T-cell (primary cell): ENCODE data around the gene PRR5L. TPM values are rescaled to one million over a fixed set of nuclear protein-coding genes. Genes with fewer than 3 reads are reported as not detected.
A peak's percentile ranks its signal among the peaks of the same experiment; 100 is the strongest.

Experiments used
- ATAC-seq, 4 experiments: fragments of 200-7000 bp in 3 of 4; fragments of 150-1000 bp in 1 of 4; cut with Tn5 transposase; replicated peaks in 1 of 4; 1 replicate in 3 of 4; 2 replicates in 1 of 4; pipeline ENCODE4 v1.10.0; 2021; ENCODE audit warnings: moderate library complexity in 3 of 4, mild to moderate bottlenecking in 2 of 4, moderate number of reproducible peaks in 1 of 4
- CTCF ChIA-PET, 2 donors: fragments of 300-600 bp; sonication (Branson Sonifier 250); formaldehyde crosslinking; loops; one replicate each; lab custom pipeline; 2022; ENCODE audit warnings: antibody characterized with exemption in 2 of 2; lab: Charles Lee
- POLR2A ChIA-PET, 2 donors: fragments of 300-600 bp; sonication (Branson Sonifier 250); formaldehyde crosslinking; loops; one replicate each; lab custom pipeline; 2022; ENCODE audit warnings: antibody characterized with exemption in 2 of 2; lab: Charles Lee
- DNase-seq, 35 experiments: peaks; one replicate each; pipeline versions ENCODE4 v3.0.0 to v3.0.0-alpha.2; 2013 to 2023
- H3K27ac ChIP-seq: one replicate; pipeline ENCODE4 v1.5.1; 2013; ENCODE audit warnings: low read length
- H3K27me3 ChIP-seq, 2 experiments: replicated peaks in 1 of 2; 1 replicate in 1 of 2; 2 replicates in 1 of 2; pipeline versions ENCODE4 v1.6.1 to v1.7.0; 2013; ENCODE audit warnings: low read length in 1 of 2, mixed read lengths in 1 of 2; ENCODE audit not compliant: control insufficient read depth in 2 of 2, insufficient read depth in 2 of 2; ENCODE audit errors: extremely low read depth in 1 of 2
- H3K36me3 ChIP-seq, 2 donors: 1 replicate in 1 of 2; 2 replicates in 1 of 2; pipeline versions ENCODE4 v1.6.1 to v1.7.0; 2013; ENCODE audit warnings: low read length in 1 of 2; ENCODE audit not compliant: control insufficient read depth in 2 of 2, insufficient read depth in 1 of 2; ENCODE audit errors: extremely low read depth in 1 of 2
- H3K4me1 ChIP-seq, 2 experiments: 1 replicate in 1 of 2; 2 replicates in 1 of 2; pipeline versions ENCODE4 v1.6.1 to v1.7.0; 2013; ENCODE audit warnings: low read length in 2 of 2, mixed read lengths in 1 of 2; ENCODE audit not compliant: insufficient read depth in 2 of 2, control insufficient read depth in 1 of 2; ENCODE audit errors: extremely low read depth in 1 of 2
- H3K4me3 ChIP-seq, 2 donors: 1 replicate in 1 of 2; 2 replicates in 1 of 2; pipeline versions ENCODE4 v1.5.1 to v1.7.0; 2013; ENCODE audit warnings: mild to moderate bottlenecking in 2 of 2, low read length in 1 of 2, moderate library complexity in 1 of 2; ENCODE audit not compliant: control insufficient read depth in 1 of 2; ENCODE audit errors: extremely low read depth in 1 of 2
- H3K9me3 ChIP-seq: 2 replicates; pipeline ENCODE4 v1.7.0; 2013
- H3K27ac Mint-ChIP-seq, 2 donors: one replicate each; pipeline ENCODE4 v1.8.0; 2020 to 2021; ENCODE audit warnings: mild to moderate bottlenecking in 2 of 2, mixed read lengths in 2 of 2
- H3K27me3 Mint-ChIP-seq, 2 donors: one replicate each; pipeline ENCODE4 v1.8.0; 2021 to 2022; ENCODE audit warnings: mixed read lengths in 2 of 2
- H3K36me3 Mint-ChIP-seq: one replicate; pipeline ENCODE4 v1.8.0; 2021; ENCODE audit warnings: mixed read lengths
- H3K4me1 Mint-ChIP-seq, 3 donors: one replicate each; pipeline ENCODE4 v1.8.0; 2020 to 2022; ENCODE audit warnings: mixed read lengths in 3 of 3, mild to moderate bottlenecking in 1 of 3
- H3K4me3 Mint-ChIP-seq, 3 donors: one replicate each; pipeline ENCODE4 v1.8.0; 2020 to 2022; ENCODE audit warnings: mild to moderate bottlenecking in 3 of 3, mixed read lengths in 3 of 3, moderate library complexity in 3 of 3
- H3K9me3 Mint-ChIP-seq, 3 donors: one replicate each; pipeline ENCODE4 v1.8.0; 2020 to 2022; ENCODE audit warnings: mixed read lengths in 3 of 3
- WGBS: methylation state at CpG from one replicate; pipeline ENCODE4 v1.1.5; 2013; ENCODE audit warnings: missing lambda C conversion rate; ENCODE audit not compliant: insufficient coverage; 5-methylcytosine and 5-hydroxymethylcytosine counted together
- total RNA-seq, 35 experiments: library from RNA in 6 of 35; stranded (reverse) in 6 of 35; fragments of 120-200 nt in 1 of 35; gene quantifications; one replicate each; pipeline versions ENCODE4 v1.2.1 to v1.2.4 and lab custom pipeline; 2013 to 2026

Gene PRR5L
- total RNA-seq, 5 donors from 2014 or later (not counting 1 experiment from before 2014, with no cell fraction given) = 22.3 to 64.0 (median 31.3) TPM

DNA sequence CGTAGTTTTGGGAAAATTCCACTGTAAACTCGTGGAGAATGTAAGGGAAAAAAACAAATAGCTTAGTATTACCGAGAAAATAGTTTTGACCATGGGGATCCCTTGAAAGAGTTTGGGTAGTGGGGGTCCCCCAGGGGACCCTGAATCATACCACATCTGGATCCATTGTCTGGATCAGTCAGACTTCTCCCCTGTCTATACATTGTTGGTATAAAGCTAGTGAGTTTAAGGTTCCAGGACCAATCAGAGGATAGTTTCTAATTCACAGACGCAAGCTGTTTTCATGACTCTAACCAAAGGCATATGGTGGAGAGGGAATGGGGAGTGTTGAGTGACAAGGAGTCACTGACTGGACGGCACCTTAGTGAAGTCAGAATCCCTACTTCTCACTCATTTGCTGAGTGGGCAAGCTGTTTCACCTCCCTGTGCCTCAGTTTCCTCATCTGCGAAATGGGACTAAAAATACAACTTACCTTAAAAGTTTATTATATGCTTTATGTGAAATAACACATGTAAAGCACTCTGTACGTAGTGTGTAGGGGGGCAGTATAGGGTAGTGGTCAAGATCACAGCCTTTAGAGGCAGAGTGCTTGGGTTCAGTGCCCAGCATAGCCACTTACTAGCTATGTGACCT lies 123.8 kb downstream of the PRR5L start:
- peaks cover 3 to 60% of the 10 kb centered on the region in 2 experiments for H3K4me1 ChIP-seq
- CTCF ChIA-PET = interaction anchor here (0.6 to 1.4 kb wide), 6 partner anchors 9 to 100 kb away, joined by 3 to 8 read pairs (median 4); no protein-coding TSS in a partner anchor
- Mint-ChIP-seq H3K4me1 (peaks cover 13 to 77% (median 33%) of the 10 kb centered on the region in 3 donors), H3K27ac (peak overlapping the region in 1 of 2 donors; percentile 71), H3K36me3 (peaks cover 43% of the 10 kb centered on the region), H3K27me3 (peaks cover 2 to 4% of the 10 kb centered on the region in 2 donors), H3K9me3 (no peaks in the 10 kb centered on the region), H3K4me3 (no peak overlapping the region)
- no peaks in the 10 kb centered on the region for H3K9me3 ChIP-seq
- no peak for ATAC-seq
- H3K27me3 ChIP-seq = no peaks in the 10 kb centered on the region
- peaks cover 0 to 22% of the 10 kb centered on the region in 2 donors for H3K36me3 ChIP-seq
- H3K4me3 ChIP-seq = no peak overlapping the region
- no peak for DNase-seq
- peak overlapping the region; percentile 28 for H3K27ac ChIP-seq
- POLR2A ChIA-PET = interaction anchor here in 1 of 2 donors (0.6 kb wide), 1 partner anchor 35 kb away, joined by 3 read pairs; no protein-coding TSS in a partner anchor
- no CpG with 5 or more reads among the region's 7 CpGs for whole genome bisulfite sequencing

- peak overlapping the region; percentile 8 to 35 (median 22) for H3K4me3 Mint-ChIP-seq
- 20% methylated on average over 1 of the region's 6 CpGs for WGBS
- CTCF ChIA-PET = interaction anchor here in 1 of 2 donors (0.7 to 1.3 kb wide), 2 partner anchors 44 to 69 kb away, joined by 3 to 4 read pairs; no protein-coding TSS in a partner anchor
- H3K27me3 Mint-ChIP-seq = peaks cover 2 to 4% of the 10 kb centered on the region in 2 donors
- POLR2A ChIA-PET = no interaction called here
- peaks cover 41% of the 10 kb centered on the region for H3K36me3 Mint-ChIP-seq
- H3K27ac Mint-ChIP-seq = peak overlapping the region; percentile 71 to 75
- H3K4me3 ChIP-seq = no peak overlapping the region
- H3K27ac ChIP-seq = peak overlapping the region; percentile 27
- H3K9me3 Mint-ChIP-seq = no peaks in the 10 kb centered on the region
- no peaks in the 10 kb centered on the region for H3K27me3 ChIP-seq
- peaks cover 0 to 26% of the 10 kb centered on the region in 2 donors for H3K36me3 ChIP-seq
- ATAC-seq (no peak), DNase-seq (no peak)
- H3K4me1 Mint-ChIP-seq = peaks cover 13 to 81% (median 36%) of the 10 kb centered on the region in 3 donors
- H3K4me1 ChIP-seq = peaks cover 3 to 63% of the 10 kb centered on the region in 2 experiments
- H3K9me3 ChIP-seq = no peaks in the 10 kb centered on the region
These were observed 125.6 kb downstream of the PRR5L start for GRCh38 chr11:36421546-36422155.

DNA sequence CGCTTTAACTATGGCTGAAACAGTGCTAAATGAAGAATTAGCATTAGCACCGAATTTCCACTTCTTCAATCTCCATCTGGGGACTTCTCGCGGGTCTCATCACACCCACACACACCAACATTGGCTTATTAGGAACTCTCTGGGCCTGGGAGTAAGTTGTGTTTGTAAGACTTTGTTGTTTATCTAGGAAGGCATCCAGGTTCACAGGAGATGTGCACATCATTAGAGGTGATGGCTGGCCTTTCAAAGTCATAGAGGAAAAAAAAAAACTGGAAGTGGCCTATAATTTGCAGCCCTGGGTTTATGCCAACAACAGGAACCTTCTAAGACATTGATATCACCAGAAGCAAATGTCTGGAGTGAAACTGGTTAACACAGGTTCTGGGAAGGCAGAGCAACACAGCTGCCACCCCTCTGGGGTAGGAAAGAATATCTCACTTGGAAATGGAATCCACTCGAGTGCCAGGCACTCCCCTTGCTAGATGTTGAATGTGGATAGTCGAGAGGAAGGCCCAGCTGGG lies 129.5 kb downstream of the PRR5L start:
- DNase-seq (no peak), ATAC-seq (no peak)
- H3K9me3 Mint-ChIP-seq = no peaks in the 10 kb centered on the region
- no peak overlapping the region for H3K4me3 Mint-ChIP-seq
- peaks cover 2 to 4% of the 10 kb centered on the region in 2 donors for H3K27me3 Mint-ChIP-seq
- peaks cover 0 to 14% of the 10 kb centered on the region in 2 donors for H3K36me3 ChIP-seq
- peaks cover 28% of the 10 kb centered on the region for H3K36me3 Mint-ChIP-seq
- peaks cover 3 to 54% of the 10 kb centered on the region in 2 experiments for H3K4me1 ChIP-seq
- no peak overlapping the region for H3K4me3 ChIP-seq
- peak overlapping the region; percentile 9 for H3K27ac ChIP-seq
- H3K4me1 Mint-ChIP-seq = peaks cover 13 to 56% (median 21%) of the 10 kb centered on the region in 3 donors
- no peaks in the 10 kb centered on the region for H3K27me3 ChIP-seq
- 100% methylated on average over 1 of the region's 6 CpGs for WGBS
- H3K9me3 ChIP-seq = no peaks in the 10 kb centered on the region
- H3K27ac Mint-ChIP-seq = no peak overlapping the region
- ChIA-PET POLR2A (no interaction called here), CTCF (no interaction called here)

GRCh38 chr11:36426226-36426848 lies 130.2 kb downstream of the PRR5L start:
- no peak overlapping the region for H3K4me3 Mint-ChIP-seq
- peak overlapping the region; percentile 9 for H3K27ac ChIP-seq
- H3K4me3 ChIP-seq = no peak overlapping the region
- ATAC-seq = peak in 1 of 4 experiments; percentile 28
- H3K9me3 ChIP-seq = no peaks in the 10 kb centered on the region
- peaks cover 8 to 53% (median 14%) of the 10 kb centered on the region in 3 donors for H3K4me1 Mint-ChIP-seq
- H3K9me3 Mint-ChIP-seq = no peaks in the 10 kb centered on the region
- no peaks in the 10 kb centered on the region for H3K27me3 ChIP-seq
- H3K36me3 ChIP-seq = peaks cover 0 to 17% of the 10 kb centered on the region in 2 donors
- CTCF ChIA-PET = no interaction called here
- WGBS = no CpG with 5 or more reads among the region's 4 CpGs
- peaks cover 28% of the 10 kb centered on the region for H3K36me3 Mint-ChIP-seq
- H3K27ac Mint-ChIP-seq = peak overlapping the region in 1 of 2 donors; percentile 16
- POLR2A ChIA-PET = no interaction called here
- peaks cover 1 to 53% of the 10 kb centered on the region in 2 experiments for H3K4me1 ChIP-seq
- DNase-seq = peak in 1 of 35 experiments; percentile 39
- peaks cover 2 to 4% of the 10 kb centered on the region in 2 donors for H3K27me3 Mint-ChIP-seq

- Mint-ChIP-seq H3K27ac (peak overlapping the region in 1 of 2 donors; percentile 32), H3K27me3 (peaks cover under 1 to 2% of the 10 kb centered on the region in 2 donors), H3K9me3 (no peaks in the 10 kb centered on the region), H3K36me3 (peaks cover 32% of the 10 kb centered on the region), H3K4me3 (no peak overlapping the region), H3K4me1 (peaks cover under 1 to 52% (median 12%) of the 10 kb centered on the region in 3 donors)
- H3K36me3 ChIP-seq = peaks cover 0 to 23% of the 10 kb centered on the region in 2 donors
- POLR2A ChIA-PET = no interaction called here
- H3K27ac ChIP-seq = no peak overlapping the region
- no peak overlapping the region for H3K4me3 ChIP-seq
- no peaks in the 10 kb centered on the region for H3K27me3 ChIP-seq
- DNase-seq (no peak), ATAC-seq (no peak)
- CTCF ChIA-PET = no interaction called here
- WGBS = no CpG with 5 or more reads among the region's 4 CpGs
- no peaks in the 10 kb centered on the region for H3K9me3 ChIP-seq
- H3K4me1 ChIP-seq = peaks cover 0 to 52% of the 10 kb centered on the region in 2 experiments
These were observed 131.0 kb downstream of the PRR5L start for GRCh38 chr11:36427079-36427478.

DNA sequence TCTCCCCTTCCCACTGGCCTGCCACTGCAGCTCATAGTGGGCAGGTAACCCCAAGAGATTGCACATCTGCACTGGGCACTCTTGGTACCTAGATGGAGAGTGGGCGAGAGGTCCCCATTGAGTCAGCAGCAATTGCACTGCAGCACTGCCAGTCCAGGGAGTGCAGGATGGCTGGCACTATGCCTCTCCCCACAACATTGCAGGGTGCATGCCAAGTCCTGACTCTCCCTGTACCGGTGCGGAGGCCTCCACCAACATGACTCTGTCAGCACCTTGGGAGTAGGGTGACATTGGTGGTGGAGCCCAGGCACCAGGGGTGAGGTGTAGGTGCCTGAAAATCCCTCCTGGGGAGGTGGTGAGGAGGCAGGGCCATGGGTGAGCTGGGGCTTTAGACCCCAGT lies 131.8 kb downstream of the PRR5L start:
- Mint-ChIP-seq H3K36me3 (peaks cover 31% of the 10 kb centered on the region), H3K9me3 (no peaks in the 10 kb centered on the region), H3K4me1 (peaks cover 0 to 48% (median 12%) of the 10 kb centered on the region in 3 donors), H3K27ac (no peak overlapping the region), H3K4me3 (no peak overlapping the region), H3K27me3 (peaks cover 0 to under 1% of the 10 kb centered on the region in 2 donors)
- no peak for DNase-seq
- Histone ChIP-seq H3K4me1 (peaks cover 0 to 45% of the 10 kb centered on the region in 2 experiments), H3K36me3 (peaks cover 0 to 26% of the 10 kb centered on the region in 2 donors), H3K27me3 (no peaks in the 10 kb centered on the region), H3K9me3 (no peaks in the 10 kb centered on the region), H3K27ac (no peak overlapping the region), H3K4me3 (no peak overlapping the region)
- CTCF ChIA-PET = no interaction called here
- POLR2A ChIA-PET = no interaction called here
- WGBS = no CpG with 5 or more reads among the region's 3 CpGs
- no peak for ATAC-seq
